Stomach (tissue), 4 donors: Measurements from ENCODE around the gene RABGEF1.

Experiments
- CTCF ChIP-seq, 7 experiments: fragments of 450-650 bp in 4 of 7; fragments of 200-600 bp in 3 of 7; sonication (generic) in 3 of 7; IDR thresholded peaks; one replicate each; pipeline ENCODE4 v1.5.1; 2016 to 2019; ENCODE audit warnings: antibody characterized with exemption in 7 of 7, control low read depth in 2 of 7, mild to moderate bottlenecking in 1 of 7
- EP300 ChIP-seq: sonication (generic); formaldehyde crosslinking; IDR thresholded peaks from one replicate; pipeline ENCODE4 v1.6.1; 2017; ENCODE audit warnings: antibody characterized with exemption
- POLR2A ChIP-seq, 4 donors: fragments of 450-650 bp; IDR thresholded peaks; one replicate each; pipeline ENCODE4 v1.6.1; 2016; ENCODE audit warnings: antibody characterized with exemption in 4 of 4, control low read depth in 2 of 4, mild to moderate bottlenecking in 1 of 4, moderate library complexity in 1 of 4
- POLR2AphosphoS5 ChIP-seq, 3 donors: sonication (generic); formaldehyde crosslinking; IDR thresholded peaks; one replicate each; pipeline ENCODE4 v1.6.1; 2016; ENCODE audit warnings: antibody characterized with exemption in 3 of 3

- TF ChIP-seq POLR2AphosphoS5 (IDR thresholded peaks at IDR 0.05) = no peak
- no peak for TF ChIP-seq CTCF (IDR thresholded peaks at IDR 0.05)
- no peak for TF ChIP-seq POLR2A (IDR thresholded peaks at IDR 0.05)
- TF ChIP-seq EP300 = no peak
These were observed 14.0 kb downstream of the RABGEF1 start for GRCh38 chr7:66754541-66754940.
